Activated CD8-positive, alpha-beta T cell treated with anti-CD3 and anti-CD28 coated beads for 36 hours (primary cell): ENCODE results near the gene ANKRD27. TPM values are rescaled to one million over a fixed set of nuclear protein-coding genes. Genes with fewer than 3 reads are reported as not detected.

ENCODE experiments used
- ATAC-seq: fragments of 200-7000 bp; cut with Tn5 transposase; one replicate; pipeline ENCODE4 v1.10.0; 2021; ENCODE audit warnings: mild to moderate bottlenecking, moderate library complexity
- CTCF ChIA-PET: fragments of 350-600 bp; sonication (Branson Sonifier 250); formaldehyde crosslinking; loops from one replicate; lab custom pipeline; 2021; ENCODE audit warnings: antibody characterized with exemption; lab: Charles Lee
- POLR2A ChIA-PET: fragments of 350-600 bp; sonication (Branson Sonifier 250); formaldehyde crosslinking; loops from one replicate; lab custom pipeline; 2021; ENCODE audit warnings: antibody characterized with exemption; lab: Charles Lee
- DNase-seq: peaks from one replicate; pipeline ENCODE4 v3.0.0-alpha.2; 2020
- H3K27ac Mint-ChIP-seq: one replicate; pipeline ENCODE4 v1.8.0; 2021; ENCODE audit warnings: mild to moderate bottlenecking, mixed read lengths
- H3K27me3 Mint-ChIP-seq: one replicate; pipeline ENCODE4 v1.8.0; 2021; ENCODE audit warnings: mixed read lengths
- H3K36me3 Mint-ChIP-seq: one replicate; pipeline ENCODE4 v1.8.0; 2021; ENCODE audit warnings: low read depth, mixed read lengths
- H3K4me1 Mint-ChIP-seq: one replicate; pipeline ENCODE4 v1.8.0; 2021; ENCODE audit warnings: low read depth, mixed read lengths
- H3K4me3 Mint-ChIP-seq: one replicate; pipeline ENCODE4 v1.8.0; 2021; ENCODE audit warnings: mild to moderate bottlenecking, moderate library complexity, mixed read lengths
- H3K9me3 Mint-ChIP-seq: one replicate; pipeline ENCODE4 v1.8.0; 2021; ENCODE audit warnings: mixed read lengths
- CTCF ChIP-seq: fragments of 200-600 bp; IDR thresholded peaks from one replicate; pipeline ENCODE4 v1.8.0; 2022; ENCODE audit warnings: antibody characterized with exemption, mild to moderate bottlenecking
- intact Hi-C: fragments of 100-400 bp; cut with micrococcal nuclease; formaldehyde crosslinking; loops from one replicate; pipeline ENCODE4 v1.10.0; 2022
- total RNA-seq, 2 experiments: library from RNA; stranded (reverse); gene quantifications; one replicate each; pipeline ENCODE4 v1.2.3, GENCODE V29; 2021

ANKRD27 gene
- total RNA-seq, 2 experiments from 2014 or later = 34.2 to 41.0 TPM

GRCh38 chr19:32692727-32693061 is 17.7 kb upstream of the ANKRD27 start:
- intact Hi-C loops = no loop called here
- CTCF ChIA-PET = interaction anchor here (1.0 kb wide), 1 partner anchor 283 kb away, joined by 3 read pairs; no protein-coding TSS in a partner anchor
- H3K9me3 Mint-ChIP-seq = peaks cover 6% of the 10 kb centered on the region
- POLR2A ChIA-PET = interaction anchor here (0.6 to 1.6 kb wide), 8 partner anchors 11 to 95 kb away, joined by 3 to 14 read pairs (median 3); partner anchors contain the start of gene RGS9BP
- DNase-seq = peak; percentile 34
- peak overlapping the region; percentile 87 for H3K27ac Mint-ChIP-seq
- TF ChIP-seq CTCF = no peak
- peaks cover 61% of the 10 kb centered on the region for H3K4me1 Mint-ChIP-seq
- peaks cover 50% of the 10 kb centered on the region for H3K36me3 Mint-ChIP-seq
- H3K27me3 Mint-ChIP-seq = no peaks in the 10 kb centered on the region
- H3K4me3 Mint-ChIP-seq = peak overlapping the region; percentile 82
- no peak for ATAC-seq

- Mint-ChIP-seq H3K4me1 (peaks cover 55% of the 10 kb centered on the region), H3K36me3 (peaks cover 45% of the 10 kb centered on the region)
Observed at GRCh38 chr19:32691952-32692726, 17.2 kb upstream of the ANKRD27 start.

GRCh38 chr19:32691291-32691951 is 16.4 kb upstream of the ANKRD27 start, which contains the start of gene NUDT19:
TSS of gene NUDT19 (plus strand) at chr19:32691821. CDS start at chr19:32691961, 140 bp downstream.
- POLR2A ChIA-PET = interaction anchor here (0.6 to 2.9 kb wide), 9 partner anchors 9 to 345 kb away, joined by 3 to 43 read pairs (median 4); partner anchors contain the start of genes ANKRD27, PDCD5, RGS9BP and ZNF507
- H3K27me3 Mint-ChIP-seq = no peaks in the 10 kb centered on the region
- intact Hi-C loops = no loop called here

More at GRCh38 chr19:32691952-32692726, 17.2 kb upstream of the ANKRD27 start:
- ChIA-PET POLR2A (interaction anchor here (0.6 to 2.9 kb wide), 11 partner anchors 8 to 346 kb away, joined by 3 to 43 read pairs (median 3); partner anchors contain the start of genes ANKRD27, PDCD5, RGS9BP and ZNF507), CTCF (interaction anchor here (1.1 kb wide), 1 partner anchor 16 kb away, joined by 4 read pairs; no protein-coding TSS in a partner anchor)
- Mint-ChIP-seq H3K4me3 (peak overlapping the region; percentile 82), H3K27me3 (no peaks in the 10 kb centered on the region), H3K27ac (peak overlapping the region; percentile 87), H3K9me3 (peaks cover 5% of the 10 kb centered on the region)
- DNase-seq (peak; percentile 66), ATAC-seq (peak; percentile 34)
- TF ChIP-seq CTCF = no peak
- intact Hi-C loops = no loop called here

GRCh38 chr19:32688311-32688710 is 13.3 kb upstream of the ANKRD27 start:
- DNase-seq (no peak), ATAC-seq (no peak)
- ChIA-PET CTCF (interaction anchor here (1.2 kb wide), 1 partner anchor 91 kb away, joined by 4 read pairs; no protein-coding TSS in a partner anchor), POLR2A (no interaction called here)
- H3K9me3 Mint-ChIP-seq = peaks cover 1% of the 10 kb centered on the region
- peaks cover 21% of the 10 kb centered on the region for H3K4me1 Mint-ChIP-seq
- H3K4me3 Mint-ChIP-seq = no peak overlapping the region
- no peak for TF ChIP-seq CTCF
- H3K36me3 Mint-ChIP-seq = peaks cover 10% of the 10 kb centered on the region
- no peaks in the 10 kb centered on the region for H3K27me3 Mint-ChIP-seq
- H3K27ac Mint-ChIP-seq = no peak overlapping the region
- intact Hi-C loops = no loop called here

More at GRCh38 chr19:32691291-32691951, 16.4 kb upstream of the ANKRD27 start, which contains the start of gene NUDT19:
- no peak for TF ChIP-seq CTCF
- H3K4me3 Mint-ChIP-seq = peak within 1 kb of the TSS; percentile 82
- DNase-seq = peak; percentile 91
- peak within 1 kb of the TSS; percentile 87 for H3K27ac Mint-ChIP-seq
- CTCF ChIA-PET = interaction anchor here (1.1 kb wide), 1 partner anchor 15 kb away, joined by 4 read pairs; no protein-coding TSS in a partner anchor
- H3K36me3 Mint-ChIP-seq = peaks cover 38% of the 10 kb centered on the region
- peaks cover 5% of the 10 kb centered on the region for H3K9me3 Mint-ChIP-seq
- peak; percentile 83 for ATAC-seq
- peaks cover 49% of the 10 kb centered on the region for H3K4me1 Mint-ChIP-seq
